HG02973 (cell line): Measurements from ENCODE around the gene TSPEAR.

ENCODE experiments used
- ATAC-seq: cut with Tn5 transposase; IDR thresholded peaks from one replicate; pipeline ENCODE4 v1.9.1; 2021; ENCODE audit warnings: moderate library complexity; ENCODE audit not compliant: unreplicated experiment

The TSPEAR gene

DNA sequence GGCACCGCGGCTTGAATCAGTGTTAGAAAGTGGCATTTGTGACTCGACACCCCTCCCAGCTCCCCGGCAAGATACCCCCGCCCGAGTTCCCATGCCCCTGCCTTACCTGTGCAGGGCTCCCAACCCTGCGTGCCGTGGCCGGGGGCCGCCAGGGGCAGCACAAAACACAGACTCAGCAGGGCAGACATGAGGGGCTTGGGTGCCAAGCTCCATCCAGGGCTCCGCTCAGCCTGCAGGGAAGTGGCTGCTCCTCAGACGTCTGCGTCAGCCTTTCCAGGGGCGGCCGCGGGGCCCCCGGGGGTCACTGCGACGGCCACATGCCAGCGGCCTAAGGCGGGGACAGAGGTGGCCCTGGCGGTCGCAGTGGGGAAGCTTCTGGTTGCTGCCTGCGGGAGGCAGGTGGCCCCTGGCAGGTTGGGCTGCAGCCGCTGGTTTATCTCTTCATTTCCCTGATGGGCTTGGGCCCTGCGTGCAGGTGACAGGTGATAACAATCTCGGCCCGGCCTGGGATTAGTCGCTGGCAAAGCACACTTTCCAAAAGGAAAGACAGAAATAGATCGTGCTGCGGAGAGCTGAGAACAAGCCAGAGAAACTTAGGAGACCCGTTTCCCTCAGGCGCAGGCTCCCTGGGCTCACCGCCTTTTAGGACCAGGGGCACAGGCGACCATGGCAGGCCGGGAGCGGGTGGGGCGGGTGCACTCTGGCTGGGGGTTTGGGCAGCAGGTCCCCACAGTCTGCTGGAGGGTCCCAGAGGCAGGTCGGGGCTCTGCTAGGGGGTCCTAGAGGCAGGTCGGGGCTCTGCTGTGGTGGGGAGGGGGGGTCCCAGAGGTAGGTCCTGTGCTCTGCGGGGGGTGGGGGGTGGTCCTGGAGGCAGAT, at the start of gene TSPEAR:
TSPEAR (minus strand) TSS at position 246 of the 876 bp plus-strand sequence; CDS start at position 188, 58 bp downstream.
- ATAC-seq, result no peak

DNA sequence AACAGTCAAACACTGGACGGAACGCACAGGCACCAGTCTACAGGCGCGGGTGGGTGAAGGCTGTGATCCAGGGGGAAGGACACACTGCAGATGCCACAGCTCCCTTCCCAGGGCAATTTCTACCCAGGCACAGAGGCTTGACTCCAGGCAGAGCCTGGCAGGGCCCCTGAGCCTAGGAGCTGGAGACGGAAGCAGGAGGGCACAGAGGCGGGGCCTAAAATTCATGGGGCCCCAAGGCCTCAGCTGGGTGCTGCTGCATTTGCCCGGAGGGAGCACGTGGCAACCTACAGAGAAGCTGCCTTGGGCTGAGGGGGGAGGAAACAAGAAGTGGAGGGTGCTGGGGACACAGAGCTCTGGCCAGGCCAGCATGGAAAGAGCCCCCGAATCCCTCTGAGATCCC, 49.0 kb upstream of the TSPEAR start:
- no peak for ATAC-seq

DNA sequence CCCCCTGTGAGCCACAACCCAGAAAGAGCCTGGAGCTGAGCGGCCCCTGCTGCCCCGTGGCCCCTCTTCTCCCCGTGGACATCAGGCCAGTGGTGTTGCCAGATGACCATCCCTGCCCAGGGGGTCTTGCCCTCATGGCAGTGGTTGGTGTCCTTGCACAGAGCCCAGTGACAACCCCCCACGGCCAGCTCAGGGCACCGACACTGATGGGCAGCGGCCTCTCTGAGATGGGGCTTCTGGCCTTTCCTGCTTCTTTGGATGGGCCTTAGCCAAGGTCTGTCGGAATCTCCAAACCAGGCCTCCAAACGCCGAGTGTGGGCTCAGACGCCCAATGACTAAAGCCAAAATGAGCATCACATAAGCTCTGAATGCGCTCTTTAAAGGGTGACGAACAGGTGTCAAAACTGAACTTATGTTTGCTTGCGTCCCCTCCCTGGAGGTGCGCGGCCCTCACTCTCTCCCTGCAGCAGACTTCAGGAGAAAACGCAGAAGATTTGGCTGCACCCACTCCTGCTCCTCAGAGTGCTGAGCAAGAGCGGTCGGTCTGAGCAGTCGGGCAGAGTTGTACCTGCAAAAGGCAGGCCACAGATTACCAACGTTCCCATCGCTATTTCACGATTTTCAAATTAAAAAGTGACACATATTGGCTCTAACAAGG, 48.4 kb upstream of the TSPEAR start:
- no peak for ATAC-seq

DNA sequence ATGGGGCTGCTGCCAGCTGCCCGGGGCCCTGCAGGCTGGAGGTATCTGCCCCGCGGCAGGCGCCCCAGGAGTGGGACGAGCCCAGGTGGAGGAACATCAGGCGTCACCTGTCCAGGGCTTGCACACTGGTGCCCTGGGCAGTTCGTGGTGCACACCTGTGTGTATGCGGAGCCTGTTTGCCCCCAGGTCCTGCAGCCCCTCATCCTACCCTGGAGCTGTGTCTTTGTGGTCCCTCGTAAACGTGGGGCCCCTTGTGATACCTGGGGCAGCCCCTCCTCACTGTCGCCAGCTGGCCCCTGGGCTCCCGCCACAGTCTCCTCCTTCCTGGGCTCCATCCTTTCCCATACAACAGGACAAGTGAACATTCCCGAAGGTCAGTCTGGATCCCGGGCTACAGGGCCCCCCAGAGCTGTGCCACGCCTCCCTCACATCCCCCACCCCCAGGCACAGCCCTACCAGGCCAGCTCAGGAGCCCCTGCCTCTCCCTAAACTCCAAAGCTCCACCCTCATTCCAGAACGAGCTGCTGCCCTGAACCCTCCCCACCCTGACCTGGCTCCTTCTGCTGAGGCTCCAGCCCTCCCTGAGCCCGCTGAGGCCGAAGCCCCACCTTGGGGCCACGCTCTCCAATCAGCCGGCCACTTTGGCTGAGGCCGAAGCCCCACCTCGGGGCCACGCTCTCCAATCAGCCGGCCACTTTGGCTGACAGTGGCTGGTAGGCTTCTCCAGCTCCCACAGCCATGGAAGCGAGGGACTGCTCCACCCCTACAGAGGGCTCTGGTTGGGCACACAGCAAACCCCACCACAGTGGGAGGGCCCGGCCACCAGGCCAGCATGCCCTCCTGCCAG, 47.6 kb upstream of the TSPEAR start:
- ATAC-seq, result no peak

DNA sequence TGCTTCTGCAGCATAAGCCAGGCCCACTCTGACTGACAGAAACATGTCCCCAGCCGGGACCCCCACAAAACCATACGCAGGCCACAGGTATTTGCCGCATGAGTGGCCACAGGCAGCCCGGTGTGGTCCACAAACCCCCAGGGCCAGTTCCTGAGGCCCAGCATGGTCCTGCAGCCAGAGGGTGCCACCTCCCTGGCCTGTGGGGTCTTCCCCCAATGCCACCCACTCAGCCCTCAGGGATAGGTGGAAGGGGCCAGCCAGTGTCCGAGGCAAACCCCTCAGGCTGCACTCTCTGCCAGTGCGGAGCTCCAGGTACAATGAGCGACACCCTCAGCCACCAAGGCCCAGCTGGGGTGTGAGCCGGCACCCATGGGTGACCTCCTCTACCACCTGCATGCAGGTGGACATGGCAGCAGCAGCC, 46.8 kb upstream of the TSPEAR start:
- ATAC-seq, result no peak

DNA sequence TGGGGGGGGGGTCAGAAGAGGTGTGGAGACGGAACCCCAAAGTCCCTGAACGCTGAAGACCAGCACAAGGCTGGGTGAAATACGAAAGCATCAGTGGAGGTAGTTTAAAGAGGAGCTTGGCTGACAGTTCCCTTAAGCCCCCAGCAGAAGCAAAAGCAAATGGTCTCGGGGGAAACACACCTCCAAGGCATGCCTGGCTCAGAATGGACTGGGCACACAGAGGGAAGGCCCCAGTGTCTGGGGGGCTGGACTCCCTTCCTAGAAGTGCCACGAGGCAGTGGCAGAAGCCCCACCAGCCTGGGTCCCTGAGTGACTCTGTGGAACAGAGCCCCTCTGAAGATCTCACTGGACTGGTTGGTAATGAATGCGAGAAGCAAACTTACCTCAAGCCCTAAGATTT, 46.4 kb upstream of the TSPEAR start:
- no peak for ATAC-seq

DNA sequence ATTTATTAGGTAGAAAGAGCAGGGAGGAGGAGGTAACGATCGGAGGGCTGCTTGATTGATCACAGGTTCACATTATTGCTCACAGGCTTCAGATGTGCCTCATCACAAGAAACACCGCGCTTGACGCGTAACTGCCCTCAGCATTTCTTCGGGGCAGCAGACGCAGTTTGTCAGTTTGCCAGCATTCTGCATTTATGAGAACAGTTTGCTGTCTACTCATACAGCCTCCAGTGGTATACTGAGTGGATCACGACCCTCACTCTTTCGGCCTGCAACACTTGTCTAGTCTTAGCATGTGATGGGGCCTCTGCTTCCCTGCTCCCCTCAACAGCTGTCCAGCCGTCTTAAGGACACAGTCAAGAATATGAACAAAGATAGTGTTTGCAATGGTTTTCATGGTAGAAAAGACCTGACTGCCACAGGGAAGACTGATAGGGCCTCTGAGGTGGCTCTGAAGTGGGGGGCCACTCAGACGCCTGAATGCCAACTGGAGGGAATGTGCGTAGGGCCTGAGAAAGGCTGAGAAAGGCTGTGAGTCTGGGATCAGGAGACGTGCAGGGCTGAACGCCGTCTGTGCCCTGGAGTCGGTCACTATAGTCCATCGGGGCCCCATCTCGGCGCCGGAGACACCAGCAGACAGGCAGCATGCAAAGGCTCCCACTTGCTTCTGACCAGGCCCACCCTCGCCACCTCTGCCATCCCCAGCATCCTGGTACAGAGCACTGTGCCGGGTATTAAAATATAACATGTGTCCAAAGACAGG, 45.2 kb upstream of the TSPEAR start:
- no peak for ATAC-seq

DNA sequence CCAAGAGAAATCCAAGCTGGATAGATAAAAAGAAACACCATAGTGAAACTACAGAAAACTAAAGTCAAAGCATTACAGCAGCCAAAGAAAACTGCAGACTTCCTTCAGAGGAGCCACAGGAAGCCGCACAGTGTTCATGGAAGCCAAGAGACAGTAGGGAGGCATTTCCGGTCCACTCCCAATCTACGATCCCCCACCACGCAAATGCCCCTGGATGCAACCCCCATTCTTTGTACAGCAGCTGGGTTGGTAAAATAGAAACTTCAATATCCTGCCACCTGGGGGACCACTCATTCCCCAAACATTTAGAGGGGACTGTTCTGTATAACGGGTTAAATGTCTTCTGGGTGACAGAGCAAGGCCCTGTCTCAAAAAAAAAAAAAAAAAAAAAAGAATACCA, 43.9 kb upstream of the TSPEAR start:
- no peak for ATAC-seq

DNA sequence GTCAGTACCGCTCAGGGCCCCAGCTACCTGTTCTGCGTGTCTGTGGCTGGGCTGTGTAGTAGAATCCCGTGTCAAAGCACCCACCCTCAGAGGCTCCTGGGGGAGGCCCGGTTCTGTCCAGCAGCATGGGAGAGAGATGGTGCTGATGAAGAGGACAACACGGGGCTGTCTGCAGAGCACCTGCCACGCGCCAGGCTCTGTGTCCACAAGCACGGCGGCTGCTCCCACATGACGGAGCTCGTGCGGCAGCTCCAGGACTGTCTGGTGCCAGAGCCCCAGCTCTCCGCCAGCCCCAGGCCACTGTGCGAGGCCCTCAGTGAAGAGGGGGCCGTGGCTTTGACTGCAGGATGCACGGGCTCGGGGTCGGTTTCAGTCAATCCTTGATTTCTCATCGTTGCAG, 42.0 kb upstream of the TSPEAR start:
- no peak for ATAC-seq

DNA sequence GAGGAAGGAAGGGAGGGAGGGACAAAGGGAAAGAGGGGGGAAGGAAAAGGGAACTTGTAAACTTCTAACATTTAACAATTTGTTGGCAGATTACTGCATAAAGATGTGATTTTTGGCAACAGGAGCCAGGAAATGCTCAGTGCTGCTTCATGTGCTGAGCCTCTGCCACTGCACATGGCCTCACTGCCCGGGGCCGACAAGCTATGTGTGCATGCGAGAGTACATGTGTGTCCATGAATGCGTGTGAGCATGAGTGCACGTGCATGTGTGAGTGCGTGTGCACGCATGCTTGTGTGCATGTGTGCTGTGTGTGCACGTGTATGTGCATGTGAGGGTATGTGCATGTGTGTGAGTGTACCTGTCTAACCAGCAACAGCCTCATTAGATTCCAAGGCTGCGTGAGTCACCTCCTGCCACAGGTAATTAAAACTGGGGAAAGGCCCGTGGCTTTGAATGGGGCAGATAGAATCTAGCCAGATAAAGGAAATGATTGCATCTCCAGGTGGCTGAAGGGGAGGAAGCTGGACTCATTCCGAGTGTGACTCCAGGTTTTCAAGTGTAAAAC, 41.4 kb upstream of the TSPEAR start:
- ATAC-seq, result no peak

DNA sequence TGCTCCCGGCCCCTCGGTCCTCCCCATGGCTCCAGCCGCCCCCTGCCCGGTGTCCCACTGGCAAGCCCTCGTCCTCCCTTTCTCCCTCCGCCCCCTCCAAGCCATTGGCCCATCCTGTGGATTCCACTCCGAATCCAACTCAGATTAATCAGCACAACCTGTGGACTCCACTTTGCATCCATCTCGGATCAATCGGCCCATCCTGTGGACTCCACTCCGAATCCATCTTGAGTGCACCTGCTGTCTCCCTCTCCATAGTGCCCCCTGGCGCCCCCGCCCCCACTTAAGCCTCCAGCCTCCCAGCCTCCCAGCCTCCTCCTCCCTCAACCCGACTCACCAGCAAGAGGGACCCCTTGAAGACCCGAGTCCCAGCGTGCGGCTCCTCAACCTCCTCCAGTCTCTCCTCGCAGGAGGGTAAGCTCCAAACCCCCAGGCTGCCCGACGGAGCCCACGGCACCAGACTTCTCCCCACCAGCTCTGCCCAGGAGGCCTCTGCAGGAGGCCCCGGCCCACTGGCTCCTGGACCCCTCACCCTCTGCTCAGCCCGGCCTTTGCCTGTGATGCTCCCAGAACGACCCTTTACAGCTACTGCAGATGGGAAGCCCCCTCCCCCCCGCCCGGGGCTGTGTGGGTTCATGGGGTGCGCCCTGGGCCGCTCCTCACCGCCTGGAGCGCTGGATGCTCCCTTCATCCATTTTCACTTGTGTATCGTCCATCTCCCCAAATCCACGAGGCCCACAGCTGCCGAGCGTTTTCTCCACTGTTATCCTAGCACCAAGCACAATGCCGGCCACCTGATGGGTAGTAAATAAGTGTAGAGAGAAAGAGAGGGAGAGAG, 40.6 kb upstream of the TSPEAR start:
- no peak for ATAC-seq

DNA sequence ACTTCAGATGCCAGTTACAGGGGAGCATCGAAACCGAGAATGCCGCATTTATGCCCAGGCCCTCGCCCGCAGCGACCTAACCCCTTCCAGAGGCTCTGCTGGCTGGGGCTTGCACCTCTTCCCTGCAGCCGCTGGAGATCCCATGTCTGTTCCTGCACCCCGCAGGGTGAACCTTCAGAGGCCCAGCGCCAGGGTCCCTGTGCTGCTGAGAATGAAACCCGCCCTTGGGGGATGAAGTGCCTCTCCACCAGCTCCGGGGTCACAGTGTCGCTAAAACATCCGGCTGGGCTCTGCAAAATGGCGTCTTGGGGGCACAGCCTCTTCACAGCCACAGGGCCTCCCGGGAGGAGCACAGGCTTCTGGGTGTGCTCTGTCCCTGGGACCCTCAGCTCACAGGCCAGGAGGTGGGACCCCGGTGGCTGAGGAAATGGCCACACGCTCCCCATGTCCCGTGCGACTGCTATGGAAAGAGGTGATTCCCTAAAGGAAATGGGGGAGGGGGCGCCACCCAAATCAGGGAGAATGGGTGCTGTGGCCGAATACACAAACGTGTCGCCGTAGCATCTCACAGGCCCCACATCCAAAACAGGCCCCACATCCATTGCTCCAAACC, 39.9 kb upstream of the TSPEAR start:
- no peak for ATAC-seq

DNA sequence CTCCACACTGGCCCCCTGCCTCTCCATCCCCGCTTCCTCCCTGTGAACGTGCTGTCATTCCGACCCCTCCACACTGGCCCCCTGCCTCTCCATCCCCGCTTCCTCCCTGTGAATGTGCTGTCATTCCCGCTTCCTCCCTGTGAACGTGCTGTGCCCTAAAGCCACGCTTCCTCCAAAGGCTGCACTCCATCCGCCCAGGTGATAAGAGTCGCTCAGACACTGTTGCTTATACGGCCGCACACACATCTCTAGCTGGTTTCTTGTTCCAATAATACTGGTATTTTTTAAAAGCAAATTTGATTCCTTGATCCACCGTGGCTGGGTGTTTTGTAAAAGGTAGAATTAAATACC, 39.3 kb upstream of the TSPEAR start:
- ATAC-seq, result no peak

DNA sequence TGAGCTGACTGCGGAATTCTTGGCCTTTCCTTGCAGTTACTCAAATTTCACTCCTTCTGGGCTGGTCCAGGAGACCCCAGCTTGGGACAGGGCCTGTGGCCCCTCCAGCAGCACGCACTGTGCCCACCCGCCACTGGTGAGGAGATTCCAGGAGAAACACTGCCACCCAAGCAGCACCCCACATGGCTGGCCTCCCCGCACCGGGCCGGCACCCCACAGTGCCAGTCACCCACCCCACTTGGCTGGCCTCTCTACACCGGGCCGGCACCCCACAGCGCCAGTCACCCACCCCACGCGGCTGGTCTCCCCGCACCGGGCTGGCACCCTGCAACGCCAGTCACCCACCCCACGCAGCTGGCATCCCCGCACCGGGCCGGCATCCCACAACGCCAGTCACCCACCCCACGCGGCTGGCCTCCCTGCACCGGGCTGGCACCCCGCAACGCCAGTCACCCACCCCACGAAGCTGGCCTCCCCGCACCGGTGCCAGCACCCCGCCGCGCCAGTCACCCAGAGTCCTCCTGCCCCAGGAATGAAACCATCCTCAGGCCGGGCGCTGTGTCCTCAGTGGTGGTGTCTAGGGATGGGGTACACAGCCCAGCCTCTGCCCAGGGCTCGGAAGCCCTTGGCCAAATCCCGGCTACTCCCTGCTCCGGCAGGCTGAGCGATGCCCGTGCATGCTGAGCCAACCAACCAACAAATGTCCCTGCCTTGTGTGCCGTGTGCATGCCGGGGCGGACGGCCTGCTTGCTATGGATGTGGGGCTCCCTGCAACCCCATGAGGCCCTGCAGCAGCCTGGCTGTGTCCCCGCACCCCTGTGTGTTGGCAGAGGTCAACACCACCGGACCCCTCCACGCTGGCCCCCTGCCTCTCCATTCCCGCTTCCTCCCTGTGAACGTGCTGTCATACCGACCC, 38.6 kb upstream of the TSPEAR start:
- ATAC-seq, result no peak

DNA sequence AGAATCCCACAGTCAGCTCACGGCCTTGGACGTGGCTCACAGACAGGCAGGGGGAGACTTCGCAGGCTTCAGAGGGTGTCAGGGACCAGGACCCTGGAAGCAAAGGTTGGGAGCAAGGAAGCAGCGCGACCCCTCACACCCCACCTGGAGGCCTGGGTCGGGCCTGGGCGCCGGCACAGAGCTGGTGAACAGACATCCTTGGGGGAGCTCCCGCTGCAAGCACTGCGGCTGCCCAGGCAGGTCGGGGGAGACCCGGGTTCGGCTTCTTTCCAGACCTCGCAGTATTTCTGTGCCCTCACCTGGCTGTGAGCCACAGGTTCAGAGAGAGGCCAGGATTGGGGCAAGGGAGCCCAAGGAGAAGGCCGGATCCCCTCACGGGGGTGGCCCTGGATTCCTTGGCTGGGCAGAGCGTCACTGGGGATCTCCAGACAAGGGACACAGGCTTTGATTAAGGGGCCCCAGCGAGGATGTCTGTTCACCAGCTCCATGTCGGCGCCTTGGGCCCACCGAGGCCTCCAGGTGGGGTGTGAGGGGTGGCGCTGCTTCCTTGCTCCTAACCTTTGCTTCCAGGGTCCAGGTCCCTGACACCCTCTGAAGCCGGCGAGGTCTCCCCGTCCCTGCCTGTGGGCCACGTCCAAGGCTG, 37.9 kb upstream of the TSPEAR start:
- ATAC-seq, result no peak

DNA sequence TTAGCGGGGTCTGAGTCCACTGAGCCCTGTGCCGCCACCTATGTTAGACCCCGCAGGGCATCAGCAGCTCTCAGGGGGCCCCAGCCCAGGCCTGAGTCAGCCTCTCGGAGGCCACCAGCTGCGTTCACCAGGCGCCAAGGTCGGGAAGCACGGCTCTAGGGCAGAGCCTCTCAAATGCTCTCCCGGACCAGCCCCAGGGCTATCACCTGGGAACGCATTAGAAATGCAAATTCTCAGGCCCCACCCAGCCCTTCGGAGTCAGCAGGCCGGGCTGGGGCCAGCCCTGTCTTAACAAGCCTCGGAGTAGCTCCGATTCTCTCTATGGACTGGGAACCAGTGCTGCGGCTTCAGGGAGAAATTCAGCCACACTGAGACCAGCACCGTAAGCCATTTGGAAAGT, 37.2 kb upstream of the TSPEAR start:
- ATAC-seq, result no peak

DNA sequence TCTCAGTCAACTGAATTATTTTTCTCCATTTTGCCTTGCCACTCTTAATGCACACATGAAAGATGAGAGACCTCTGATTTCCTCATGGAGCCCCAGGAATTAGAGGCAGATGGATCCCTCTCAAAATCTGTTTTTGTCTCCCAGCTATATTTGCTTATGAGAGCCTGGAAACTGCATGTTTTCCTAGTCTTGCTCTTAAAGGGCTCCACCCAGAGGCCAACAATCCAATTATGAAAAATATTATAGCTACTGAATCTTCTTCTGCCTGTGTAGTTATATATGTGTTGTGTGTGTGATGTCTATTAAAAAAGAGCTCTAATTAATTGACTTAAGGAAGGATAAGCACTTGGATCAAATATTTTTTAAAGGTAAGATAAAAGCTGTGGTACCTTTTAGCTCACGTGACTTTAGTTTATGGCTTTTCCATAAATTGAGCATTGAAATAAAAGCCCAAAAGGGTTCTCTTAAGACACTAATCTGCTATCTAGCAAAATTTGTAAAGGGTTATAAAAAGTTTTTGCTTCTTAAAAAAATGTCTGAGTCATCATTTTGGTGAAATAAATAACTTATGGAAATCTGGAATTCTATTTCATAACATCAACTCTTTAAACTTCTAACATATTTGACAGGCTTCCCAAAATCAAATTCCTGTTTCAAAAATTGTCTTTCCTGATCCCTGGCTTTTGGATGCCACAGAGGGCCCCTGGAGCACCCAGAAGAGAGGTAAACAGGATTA, 31.2 kb upstream of the TSPEAR start:
- no peak for ATAC-seq
